H1 (cell line): ENCODE measurements around the gene TM4SF20. TPM values are rescaled to one million over a fixed set of nuclear protein-coding genes. Genes with fewer than 3 reads are reported as not detected.

ENCODE experiments used
- CTCF ChIA-PET: fragments of 300-600 bp; sonication (Branson Sonifier 250); formaldehyde crosslinking; loops from one replicate; lab custom pipeline; 2021; ENCODE audit not compliant: partially characterized antibody; lab: Charles Lee
- POLR2A ChIA-PET: fragments of 300-600 bp; sonication (Branson Sonifier 250); formaldehyde crosslinking; loops from one replicate; lab custom pipeline; 2021; ENCODE audit warnings: inconsistent platforms; ENCODE audit not compliant: partially characterized antibody; lab: Charles Lee
- DNase-seq, 2 experiments: peaks; one replicate each; pipeline versions ENCODE4 v3.0.0 to v3.0.0-alpha.2; 2010 to 2022; ENCODE audit warnings: low spot score in 2 of 2, low read depth in 1 of 2, mixed read lengths in 1 of 2
- FAIRE-seq: peaks from 2 replicates; lab custom pipeline; 2011; peaks lifted over from hg19 to GRCh38; lab: Jason Lieb, UNC
- H2AFZ ChIP-seq: 2 replicates; pipeline ENCODE4 v1.8.1; 2012; ENCODE audit warnings: low read length, inconsistent platforms
- H2AK5ac ChIP-seq: 2 replicates; pipeline ENCODE4 v1.6.1; 2013; ENCODE audit warnings: low read depth, low read length
- H2BK120ac ChIP-seq: replicated peaks from 2 replicates; pipeline ENCODE3; 2013; ENCODE audit warnings: low read depth, low read length, inconsistent platforms
- H2BK12ac ChIP-seq: 2 replicates; pipeline ENCODE4 v1.6.1; 2013; ENCODE audit warnings: low read depth, low read length
- H2BK15ac ChIP-seq: 2 replicates; pipeline ENCODE4 v1.6.1; 2013; ENCODE audit warnings: low read length
- H2BK20ac ChIP-seq: 2 replicates; pipeline ENCODE4 v1.6.1; 2013; ENCODE audit warnings: low read length
- H2BK5ac ChIP-seq: 2 replicates; pipeline ENCODE4 v1.6.1; 2013; ENCODE audit warnings: low read depth, low read length
- H3K14ac ChIP-seq: 2 replicates; pipeline ENCODE4 v1.6.1; 2013; ENCODE audit warnings: inconsistent platforms; ENCODE audit not compliant: insufficient read length
- H3K18ac ChIP-seq: 2 replicates; pipeline ENCODE4 v1.6.1; 2013; ENCODE audit warnings: low read length; ENCODE audit errors: extremely low read depth
- H3K23ac ChIP-seq: 2 replicates; pipeline ENCODE4 v1.6.1; 2013; ENCODE audit warnings: inconsistent platforms; ENCODE audit not compliant: insufficient read length
- H3K23me2 ChIP-seq: 2 replicates; pipeline ENCODE4 v1.6.1; 2013; ENCODE audit warnings: low read depth, low read length
- H3K27ac ChIP-seq: 2 replicates; pipeline ENCODE4 v1.6.1; 2011; ENCODE audit warnings: low read depth, low read length, inconsistent platforms
- H3K27me3 ChIP-seq, 4 experiments: replicated peaks in 1 of 4; 1 replicate in 1 of 4; 2 replicates in 3 of 4; pipeline versions ENCODE4 v1.6.1 to v1.8.1; 2011 to 2013; ENCODE audit warnings: low read length in 3 of 4, mild to moderate bottlenecking in 3 of 4, inconsistent platforms in 2 of 4, mixed read lengths in 2 of 4, moderate library complexity in 1 of 4; ENCODE audit not compliant: control insufficient read depth in 3 of 4, insufficient read depth in 3 of 4; ENCODE audit errors: extremely low read depth in 1 of 4
- H3K36me3 ChIP-seq, 4 experiments: 2 replicates each; pipeline versions ENCODE4 v1.6.1 to v1.8.1; 2011 to 2013; ENCODE audit warnings: mild to moderate bottlenecking in 4 of 4, low read length in 3 of 4, moderate library complexity in 2 of 4, control low read depth in 1 of 4, inconsistent platforms in 1 of 4; ENCODE audit not compliant: insufficient read depth in 4 of 4, control insufficient read depth in 2 of 4
- H3K4ac ChIP-seq: replicated peaks from 2 replicates; pipeline ENCODE3; 2013; ENCODE audit warnings: low read length, low read depth, mixed read lengths, inconsistent platforms; ENCODE audit not compliant: insufficient read length
- H3K4me1 ChIP-seq, 4 experiments: replicated peaks in 1 of 4; 1 replicate in 1 of 4; 2 replicates in 3 of 4; pipeline versions ENCODE4 v1.6.1 to v1.8.1; 2011 to 2013; ENCODE audit warnings: low read length in 3 of 4, inconsistent platforms in 2 of 4, mixed read lengths in 1 of 4; ENCODE audit not compliant: insufficient read depth in 4 of 4, control insufficient read depth in 3 of 4
- H3K4me2 ChIP-seq, 2 experiments: 2 replicates each; pipeline versions ENCODE4 v1.6.1 to v1.8.1; 2011 to 2013; ENCODE audit warnings: low read depth in 2 of 2, low read length in 2 of 2, control low read depth in 1 of 2, inconsistent platforms in 1 of 2, mild to moderate bottlenecking in 1 of 2; ENCODE audit not compliant: insufficient read depth in 1 of 2
- H3K4me3 ChIP-seq, 4 experiments: fragments of 200-600, 300-600 bp in 1 of 4; sonication (generic), shearing (Covaris generic), sonication (Bioruptor Twin) in 1 of 4; 2 replicates each; pipeline versions ENCODE4 v1.5.1 to v1.8.1; 2011 to 2016; ENCODE audit warnings: low read length in 4 of 4, low read depth in 3 of 4, control low read depth in 2 of 4, inconsistent platforms in 2 of 4, mild to moderate bottlenecking in 2 of 4, mixed read lengths in 1 of 4, moderate library complexity in 1 of 4; ENCODE audit not compliant: insufficient read depth in 2 of 4; ENCODE audit errors: extremely low read depth in 1 of 4
- H3K56ac ChIP-seq: replicated peaks from 2 replicates; pipeline ENCODE3; 2013; ENCODE audit warnings: low read depth, mild to moderate bottlenecking, mixed read lengths, low read length, inconsistent platforms; ENCODE audit not compliant: insufficient read length
- H3K79me1 ChIP-seq: 2 replicates; pipeline ENCODE4 v1.6.1; 2013; ENCODE audit warnings: low read depth, low read length, control low read depth
- H3K79me2 ChIP-seq, 2 experiments: 2 replicates each; pipeline versions ENCODE4 v1.6.1 to v1.8.1; 2012 to 2013; ENCODE audit warnings: low read length in 2 of 2, mild to moderate bottlenecking in 2 of 2, inconsistent platforms in 1 of 2; ENCODE audit not compliant: insufficient read depth in 2 of 2, control insufficient read depth in 1 of 2
- H3K9ac ChIP-seq, 4 experiments: replicated peaks in 1 of 4; 1 replicate in 1 of 4; 2 replicates in 3 of 4; pipeline versions ENCODE4 v1.6.1 to v1.8.1; 2011 to 2013; ENCODE audit warnings: low read depth in 3 of 4, low read length in 3 of 4, control low read depth in 2 of 4, mild to moderate bottlenecking in 2 of 4, moderate library complexity in 2 of 4, inconsistent platforms in 1 of 4; ENCODE audit errors: extremely low read depth in 1 of 4
- H3K9me3 ChIP-seq, 2 experiments: 2 replicates each; pipeline versions ENCODE4 v1.6.1 to v1.8.1; 2012 to 2013; ENCODE audit warnings: mild to moderate bottlenecking in 2 of 2, moderate library complexity in 2 of 2, control low read depth in 1 of 2, inconsistent platforms in 1 of 2, low read depth in 1 of 2, low read length in 1 of 2, mixed read lengths in 1 of 2; ENCODE audit not compliant: insufficient read depth in 2 of 2
- H4K20me1 ChIP-seq, 2 experiments: replicated peaks in 1 of 2; 2 replicates each; pipeline versions ENCODE3 to v1.8.1; 2011 to 2013; ENCODE audit warnings: inconsistent platforms in 2 of 2, low read length in 2 of 2, mild to moderate bottlenecking in 1 of 2; ENCODE audit not compliant: insufficient read depth in 2 of 2, control insufficient read depth in 1 of 2
- H4K5ac ChIP-seq: 2 replicates; pipeline ENCODE4 v1.6.1; 2013; ENCODE audit warnings: low read length, low read depth, mixed read lengths, inconsistent platforms; ENCODE audit not compliant: insufficient read length
- H4K8ac ChIP-seq: 2 replicates; pipeline ENCODE4 v1.8.0; 2013; ENCODE audit warnings: mild to moderate bottlenecking, moderate library complexity, low read length, inconsistent platforms; ENCODE audit not compliant: insufficient read depth; ENCODE audit errors: extremely low read depth
- H4K91ac ChIP-seq: replicated peaks from 2 replicates; pipeline ENCODE3; 2013; ENCODE audit warnings: low read length, mixed read lengths, inconsistent platforms; ENCODE audit not compliant: insufficient read length
- ASH2L ChIP-seq: fragments of 200-600, 300-600 bp; sonication (generic); IDR thresholded peaks from one replicate; pipeline ENCODE4 v1.7.1; 2017; ENCODE audit warnings: low read length
- ATF3 ChIP-seq: IDR thresholded peaks from 2 replicates; pipeline ENCODE4 v1.6.1; 2011; ENCODE audit warnings: low read depth, mild to moderate bottlenecking, low read length; ENCODE audit not compliant: insufficient read depth
- CHD2 ChIP-seq: IDR thresholded peaks from 2 replicates; pipeline ENCODE4 v1.6.1; 2012; ENCODE audit warnings: low read length, improper control_type of control experiment
- EGR1 ChIP-seq: IDR thresholded peaks from 2 replicates; pipeline ENCODE4 v1.6.1; 2011; ENCODE audit warnings: low read depth, low read length, borderline replicate concordance
- FOSL1 ChIP-seq: IDR thresholded peaks from 2 replicates; pipeline ENCODE4 v1.6.1; 2011; ENCODE audit warnings: mild to moderate bottlenecking, low read depth, low read length, moderate library complexity; ENCODE audit not compliant: insufficient read depth
- NANOG ChIP-seq: IDR thresholded peaks from 2 replicates; pipeline ENCODE4 v1.6.1; 2011; ENCODE audit warnings: low read length, low read depth, mild to moderate bottlenecking, inconsistent platforms; ENCODE audit not compliant: insufficient read depth, poor library complexity, severe bottlenecking
- NRF1 ChIP-seq: IDR thresholded peaks from 2 replicates; pipeline ENCODE4 v1.6.1; 2011; ENCODE audit warnings: mild to moderate bottlenecking, low read depth, low read length, improper control_type of control experiment
- POLR2A ChIP-seq, 2 experiments: IDR thresholded peaks; 1 replicate in 1 of 2; 2 replicates in 1 of 2; pipeline ENCODE4 v1.6.1; 2011; ENCODE audit warnings: low read depth in 2 of 2, low read length in 2 of 2, mild to moderate bottlenecking in 2 of 2; ENCODE audit errors: control extremely low read depth in 1 of 2
- POLR2AphosphoS5 ChIP-seq: IDR thresholded peaks from 2 replicates; pipeline ENCODE4 v1.6.1; 2011; ENCODE audit warnings: low read depth, low read length
- SIN3A ChIP-seq, 2 experiments: IDR thresholded peaks in 1 of 2; conservative IDR thresholded peaks in 1 of 2; 2 replicates each; pipeline ENCODE4 v1.6.1; 2011 to 2012; ENCODE audit warnings: low read length in 2 of 2, improper control_type of control experiment in 1 of 2, low read depth in 1 of 2, mild to moderate bottlenecking in 1 of 2
- SP1 ChIP-seq: IDR thresholded peaks from 2 replicates; pipeline ENCODE4 v1.6.1; 2011; ENCODE audit warnings: low read depth, low read length
- SP2 ChIP-seq: IDR thresholded peaks from 2 replicates; pipeline ENCODE4 v1.6.1; 2012; ENCODE audit warnings: mild to moderate bottlenecking, low read length, inconsistent platforms
- TCF12 ChIP-seq: IDR thresholded peaks from 2 replicates; pipeline ENCODE4 v1.6.1; 2011; ENCODE audit warnings: low read depth, mild to moderate bottlenecking, low read length
- YY1 ChIP-seq: IDR thresholded peaks from 2 replicates; pipeline ENCODE4 v1.6.1; 2011; ENCODE audit warnings: low read depth, mild to moderate bottlenecking, low read length
- WGBS, 2 experiments: shearing (Covaris generic) in 1 of 2; methylation state at CpG; one replicate each; pipeline versions ENCODE4 v1.1.6 to v1.1.7; 2013 to 2015; ENCODE audit warnings: low lambda C conversion rate in 2 of 2, mixed read lengths in 2 of 2, inconsistent platforms in 1 of 2, low coverage in 1 of 2, missing lambda C conversion rate in 1 of 2; ENCODE audit not compliant: insufficient replicate concordance in 2 of 2, insufficient coverage in 1 of 2, insufficient read length in 1 of 2; ENCODE audit errors: extremely low coverage in 1 of 2, missing lambda C conversion rate in 1 of 2; 5-methylcytosine and 5-hydroxymethylcytosine counted together
- polyA plus RNA-seq, 7 experiments: library from polyadenylated mRNA; depleted of rRNA in 3 of 7; stranded (reverse) in 5 of 7; unstranded in 2 of 7; fragments of >200 nt in 5 of 7; fragments of 200-250 nt in 2 of 7; gene quantifications; 1 replicate in 5 of 7; 2 replicates in 1 of 7; 4 replicates in 1 of 7; pipeline versions ENCODE4 v1.2.1 to v1.2.3, GENCODE V29; 2011 to 2013; ENCODE audit warnings: missing spikeins in 2 of 7, mixed read lengths in 2 of 7
- total RNA-seq: library from RNA; stranded (reverse); fragmentation: NEBNext Ultra II Directional; extraction: Animal tissue kit (Norgen Biotek cat#: 25700); gene quantifications from 2 replicates; pipeline ENCODE4 v1.2.1, GENCODE V29; 2021

TM4SF20 gene
- total and polyA plus RNA-seq, 2 of the 8 experiments (the other 6 are each of a cell fraction or from before 2014, with no cell fraction given): not detected

GRCh38 chr2:227373389-227373788, 5.7 kb downstream of the TM4SF20 start:
- Histone ChIP-seq H4K5ac (no peak overlapping the region), H2BK120ac (no peak overlapping the region), H2BK5ac (no peak overlapping the region), H4K20me1 (no peaks in the 10 kb centered on the region), H3K4me3 (no peak overlapping the region), H2BK20ac (no peak overlapping the region), H3K4me1 (peaks cover 0 to 6% (median 0%) of the 10 kb centered on the region in 4 experiments; a peak in 1 of 7 replicates), H3K27ac (no peak overlapping the region), H3K23me2 (peaks cover 2% of the 10 kb centered on the region; the same call in 1 of the 2 replicates), H2BK12ac (no peak overlapping the region), H3K56ac (no peak overlapping the region), H3K79me1 (no peaks in the 10 kb centered on the region), H3K4ac (no peak overlapping the region), H3K79me2 (no peaks in the 10 kb centered on the region), H3K27me3 (peaks cover 0 to 2% (median 0%) of the 10 kb centered on the region in 4 experiments; a peak in 1 of 7 replicates), H3K9ac (no peak overlapping the region), H3K23ac (no peak overlapping the region), H3K14ac (no peak overlapping the region), H2AK5ac (no peak overlapping the region), H3K18ac (no peak overlapping the region), H2BK15ac (no peak overlapping the region), H3K36me3 (no peaks in the 10 kb centered on the region), H3K9me3 (no peaks in the 10 kb centered on the region), H4K8ac (no peak overlapping the region), H4K91ac (no peak overlapping the region), H2AFZ (no peak overlapping the region), H3K4me2 (no peak overlapping the region)
- CTCF ChIA-PET: interaction anchor here (0.6 to 1.0 kb wide), 2 partner anchors 244 to 340 kb away, joined by 3 to 4 read pairs; no protein-coding TSS in a partner anchor
- FAIRE-seq (no peak), DNase-seq (no peak)
- TF ChIP-seq POLR2AphosphoS5 (no peak), ATF3 (no peak), SP2 (no peak), SIN3A (conservative IDR thresholded peaks at IDR 0.05 in 1 of 2, IDR thresholded peaks at IDR 0.05 in 1 of 2; ENCODE audit: low read depth in 1 of 2, low read length in 2 of 2) (no peak), YY1 (no peak), TCF12 (no peak), FOSL1 (no peak), POLR2A (IDR thresholded peaks at IDR 0.05; ENCODE audit: control extremely low read depth in 1 of 2, low read depth in 2 of 2, low read length in 2 of 2) (no peak), SP1 (no peak), NANOG (no peak), ASH2L (no peak), EGR1 (no peak), CHD2 (no peak), NRF1 (no peak)
- 92% methylated on average over 10 of the region's 10 CpGs; no CpG with 5 or more reads in 1 of the 2 experiments for WGBS, 2 experiments
- POLR2A ChIA-PET: no interaction called here
